ENCODE data around the gene MAGEA6.

MAGEA6 gene

DNA sequence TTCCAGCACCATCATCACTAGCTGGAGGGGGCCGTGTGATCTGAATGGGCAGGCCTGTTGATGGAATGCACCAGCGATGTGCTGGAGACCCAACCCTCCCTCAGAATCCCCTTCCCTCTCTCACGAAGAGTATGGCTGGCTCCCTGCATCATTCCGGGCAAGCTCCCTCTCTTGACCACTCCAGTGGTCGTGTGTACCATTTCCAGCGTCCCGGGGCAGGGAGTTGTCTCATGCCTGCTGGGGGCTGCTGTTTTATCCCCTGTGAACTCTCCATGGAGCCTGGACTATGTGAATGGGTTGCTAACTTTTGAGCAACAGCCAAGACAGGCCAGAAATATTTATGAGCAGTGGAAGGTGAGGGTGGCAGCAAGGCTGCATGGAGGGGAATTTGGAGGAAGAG, 44.1 kb downstream of the MAGEA6 start:
- Histone ChIP-seq H3K4me3 (ENCODE audit: low read depth, low read length) (no peak overlapping the region), H3K36me3 (replicated peaks) (no peaks in the 10 kb centered on the region), H3K27me3 (replicated peaks) (no peaks in the 10 kb centered on the region), H3K27ac (no peak overlapping the region)
- no peak for DNase-seq
- in situ Hi-C loops (cut with HindIII; ENCODE audit: low pct_ligation_motif_present, low sequenced_read_pairs) = no loop called here
- TF ChIP-seq, protein P1, sequence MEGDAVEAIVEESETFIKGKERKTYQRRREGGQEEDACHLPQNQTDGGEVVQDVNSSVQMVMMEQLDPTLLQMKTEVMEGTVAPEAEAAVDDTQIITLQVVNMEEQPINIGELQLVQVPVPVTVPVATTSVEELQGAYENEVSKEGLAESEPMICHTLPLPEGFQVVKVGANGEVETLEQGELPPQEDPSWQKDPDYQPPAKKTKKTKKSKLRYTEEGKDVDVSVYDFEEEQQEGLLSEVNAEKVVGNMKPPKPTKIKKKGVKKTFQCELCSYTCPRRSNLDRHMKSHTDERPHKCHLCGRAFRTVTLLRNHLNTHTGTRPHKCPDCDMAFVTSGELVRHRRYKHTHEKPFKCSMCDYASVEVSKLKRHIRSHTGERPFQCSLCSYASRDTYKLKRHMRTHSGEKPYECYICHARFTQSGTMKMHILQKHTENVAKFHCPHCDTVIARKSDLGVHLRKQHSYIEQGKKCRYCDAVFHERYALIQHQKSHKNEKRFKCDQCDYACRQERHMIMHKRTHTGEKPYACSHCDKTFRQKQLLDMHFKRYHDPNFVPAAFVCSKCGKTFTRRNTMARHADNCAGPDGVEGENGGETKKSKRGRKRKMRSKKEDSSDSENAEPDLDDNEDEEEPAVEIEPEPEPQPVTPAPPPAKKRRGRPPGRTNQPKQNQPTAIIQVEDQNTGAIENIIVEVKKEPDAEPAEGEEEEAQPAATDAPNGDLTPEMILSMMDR (IDR thresholded peaks at IDR 0.05; ENCODE audit: low read depth, low read length, missing control alignments) = no peak
